Left ventricle myocardium superior (tissue), 1 donor: ENCODE measurements around the gene LTB. TPM values are rescaled to one million over a fixed set of nuclear protein-coding genes. Genes with fewer than 3 reads are reported as not detected.
A peak's percentile ranks its signal among the peaks of the same experiment; 100 is the strongest.
"Not testable (repeated sequence)": the region's sequence is repeated elsewhere in the genome, so short reads cannot be mapped to it uniquely, and the experiment has no call there.

Source experiments
- ATAC-seq: fragments of 200-7000 bp; cut with Tn5 transposase; one replicate; pipeline ENCODE4 v1.9.1; 2020; ENCODE audit warnings: mild to moderate bottlenecking, moderate library complexity
- DNase-seq: peaks from one replicate; pipeline ENCODE4 v3.0.0-alpha.2; 2020
- intact Hi-C: fragments of 100-400 bp; cut with micrococcal nuclease; formaldehyde crosslinking; loops from one replicate; pipeline ENCODE4 v1.11.0; 2022
- total RNA-seq: library from RNA; stranded (reverse); fragmentation: NEBNext Ultra II Directional; extraction: Animal tissue kit (Norgen Biotek cat#: 25700); gene quantifications from one replicate; pipeline ENCODE4 v1.2.1, GENCODE V29; 2021
- donor health status: DM: no; HTN: yes; CAD: no; lungs with severe emphysema.

The LTB gene
- total RNA-seq, 1 donor from 2014 or later: 0.40 TPM

- ATAC-seq (no peak), DNase-seq (no peak)
- intact Hi-C loops: no loop called here
Measured at GRCh38 chr6:31610968-31611367, 28.7 kb upstream of the LTB start.

DNA sequence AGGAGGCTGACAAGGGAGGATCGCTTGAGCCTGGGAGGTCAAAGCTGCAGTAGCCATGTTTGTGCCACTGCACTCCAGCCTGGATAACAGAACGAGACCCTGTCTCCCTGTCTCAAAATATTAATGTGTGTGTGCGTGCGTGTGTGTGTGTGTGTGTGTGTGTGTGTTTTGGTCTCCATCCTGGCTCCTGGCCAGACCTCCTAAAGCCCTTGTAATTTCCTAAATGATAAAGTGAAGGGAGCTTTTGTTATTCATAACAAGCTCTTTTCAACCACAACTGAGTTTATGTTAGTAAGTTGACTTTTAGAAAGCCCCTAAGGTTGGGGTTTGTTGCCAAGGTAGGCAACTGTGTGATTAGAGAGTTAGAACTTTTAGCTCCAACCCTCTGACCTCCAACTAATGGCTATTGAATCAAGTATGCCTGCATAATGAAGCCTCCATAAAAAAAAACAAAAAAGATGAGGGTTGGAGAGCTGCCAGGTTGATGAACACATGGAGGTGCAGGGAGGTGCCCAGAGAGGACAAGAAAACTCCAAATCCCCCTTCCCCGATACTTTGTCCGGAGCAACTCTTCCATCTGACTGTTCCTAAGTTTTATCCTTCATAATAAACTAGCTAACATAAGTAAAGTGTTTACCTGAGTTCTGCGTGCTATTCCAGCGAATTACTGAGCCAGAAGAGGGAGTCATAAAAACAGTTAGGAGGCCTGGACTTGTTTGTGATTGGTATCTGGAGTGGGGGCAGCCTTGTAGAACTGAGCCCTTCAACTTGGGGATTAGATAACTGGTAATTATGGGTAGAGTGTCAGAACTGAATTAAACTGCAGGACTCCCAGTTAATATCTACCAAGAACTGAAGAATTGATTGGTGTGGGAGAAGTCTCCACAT is 27.5 kb upstream of the LTB start:
- ATAC-seq (no peak), DNase-seq (no peak)
- intact Hi-C loops: no loop called here

DNA sequence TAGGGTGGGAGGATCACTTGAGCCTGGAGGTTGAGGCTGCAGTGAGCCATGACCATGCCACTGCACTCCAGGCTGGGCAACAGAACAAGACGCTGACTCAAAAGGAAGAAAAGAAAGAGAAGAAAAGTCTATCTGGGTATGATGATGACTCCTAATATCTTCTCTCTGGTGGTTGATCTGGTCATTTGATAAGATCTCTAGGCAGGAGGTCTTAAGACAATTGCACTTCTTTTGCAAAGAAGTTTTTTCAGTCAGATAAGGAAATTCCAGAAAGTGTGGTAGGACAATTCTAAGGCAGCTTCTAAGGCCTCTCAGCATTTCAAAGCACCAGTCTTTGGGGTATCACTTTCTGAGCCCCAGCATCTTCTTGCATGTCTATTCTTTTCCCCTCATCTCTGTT is 25.1 kb upstream of the LTB start:
- DNase-seq (no peak), ATAC-seq (no peak)
- intact Hi-C loops: no loop called here

DNA sequence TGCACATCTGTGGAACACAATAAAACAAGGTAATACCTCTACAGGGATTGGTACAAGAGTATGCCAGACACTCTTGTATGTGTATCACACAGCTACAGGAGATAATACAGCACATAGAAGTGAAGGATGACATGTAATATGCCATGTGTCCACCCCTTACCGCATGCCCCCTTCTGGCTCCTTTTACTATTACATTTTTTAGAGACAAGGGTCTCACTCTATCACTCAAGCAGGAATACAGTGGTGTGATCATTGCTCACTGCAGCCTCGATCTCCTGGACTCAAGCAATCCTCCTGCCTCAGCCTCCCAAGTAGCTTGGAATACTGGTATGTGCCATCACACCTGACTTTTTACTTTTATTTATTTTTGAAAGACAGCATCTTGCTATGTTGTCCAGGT is 14.8 kb upstream of the LTB start:
- intact Hi-C loops: no loop called here
- DNase-seq (no peak), ATAC-seq (peak; percentile 52)

DNA sequence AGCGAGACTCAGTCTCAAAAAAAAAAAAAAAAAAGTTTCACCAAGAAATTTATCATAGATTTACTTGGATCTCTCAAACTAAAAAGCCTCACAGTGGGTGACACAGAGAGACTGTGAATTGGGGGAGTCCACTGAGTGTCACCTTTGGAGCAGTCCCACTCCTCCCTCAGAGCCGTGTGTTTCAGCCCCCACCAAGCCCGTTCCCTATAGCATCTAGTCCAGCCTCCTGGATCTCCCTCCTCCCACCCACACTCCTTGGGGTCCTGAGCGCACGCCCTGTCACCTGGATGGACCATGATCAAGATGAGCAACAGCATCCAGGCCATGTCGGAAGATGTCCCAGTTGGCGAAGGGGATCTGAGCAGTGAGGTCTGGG is 10.2 kb upstream of the LTB start:
- intact Hi-C loops: no loop called here
- DNase-seq (no peak), ATAC-seq (no peak)

DNA sequence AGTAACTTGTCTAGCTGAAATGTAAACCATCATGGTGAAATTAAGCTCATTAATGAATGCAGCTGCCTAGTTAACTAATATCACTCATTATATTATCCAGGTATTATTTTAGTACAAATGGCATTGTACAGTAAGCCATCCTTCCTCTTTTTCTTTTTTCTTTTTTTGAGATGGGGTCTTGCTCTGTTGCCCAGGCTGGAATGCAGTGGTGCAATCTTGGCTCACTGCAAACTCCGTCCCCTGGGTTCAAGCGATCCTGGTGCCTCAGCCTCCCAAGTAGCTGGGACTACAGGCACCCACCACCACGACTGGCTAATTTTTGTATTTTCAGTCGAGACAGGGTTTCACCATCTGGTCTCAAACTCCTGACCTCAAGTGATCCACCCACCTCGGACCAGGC is 8.5 kb upstream of the LTB start:
- intact Hi-C loops, DNase-seq, ATAC-seq: not testable (repeated sequence)

- ATAC-seq: no peak
- intact Hi-C loops: no loop called here
Measured at GRCh38 chr6:31588871-31589650, 6.8 kb upstream of the LTB start.

GRCh38 chr6:31587791-31588777 is 5.9 kb upstream of the LTB start:
- DNase-seq: no peak
- intact Hi-C loops: no loop called here
- no peak for ATAC-seq

More at GRCh38 chr6:31588871-31589650, 6.8 kb upstream of the LTB start:
- no peak for DNase-seq

DNA sequence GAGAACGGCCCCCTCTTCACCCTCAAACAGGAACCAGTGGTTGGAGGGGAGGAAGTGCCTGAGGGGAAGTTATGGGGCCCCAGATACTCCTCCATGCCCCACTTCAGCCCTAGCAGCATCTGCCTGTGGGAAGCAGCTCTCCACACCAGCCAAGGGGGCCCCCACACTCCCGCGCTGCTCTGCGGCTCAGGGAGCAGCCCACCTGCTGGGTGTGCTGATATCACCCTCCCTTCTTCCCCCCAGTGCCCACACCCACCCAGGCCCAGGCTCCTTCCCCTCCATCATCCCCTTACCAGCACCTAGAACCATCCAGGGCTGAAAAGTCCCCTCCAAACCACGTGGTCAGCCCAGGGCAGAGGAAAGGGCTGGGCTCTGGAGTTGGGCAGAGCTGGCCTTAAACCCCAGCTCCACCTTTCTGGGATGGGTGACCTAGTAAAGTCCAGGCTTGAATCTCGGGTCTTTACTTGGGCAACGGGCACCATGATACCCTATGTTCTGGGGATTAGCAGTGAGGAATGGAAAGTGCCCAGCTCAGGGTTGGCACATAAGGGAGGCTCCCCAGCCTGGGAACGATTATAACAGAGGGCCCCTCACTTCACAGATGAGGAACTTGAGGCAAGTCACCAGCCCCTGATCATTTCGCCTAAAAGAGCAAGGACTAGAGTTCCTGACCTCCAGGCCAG is 4.5 kb upstream of the LTB start:
- intact Hi-C loops: no loop called here
- ATAC-seq (peak; percentile 67), DNase-seq (no peak)

- peak; percentile 53 for ATAC-seq
- intact Hi-C loops: no loop called here
- DNase-seq: no peak
Measured at GRCh38 chr6:31586008-31586407, 3.8 kb upstream of the LTB start, which contains the start of gene LST1. LST1 (plus strand) TSS chr6:31586277; CDS start chr6:31587300, 1,023 bp downstream.

- ATAC-seq: no peak
- intact Hi-C loops: no loop called here
- no peak for DNase-seq
Measured at GRCh38 chr6:31585491-31585890, 3.3 kb upstream of the LTB start.

- peak; percentile 46 for DNase-seq
- intact Hi-C loops: no loop called here
- peak; percentile 52 for ATAC-seq
Measured at GRCh38 chr6:31581434-31582229, 592 bp downstream of the LTB start.

DNA sequence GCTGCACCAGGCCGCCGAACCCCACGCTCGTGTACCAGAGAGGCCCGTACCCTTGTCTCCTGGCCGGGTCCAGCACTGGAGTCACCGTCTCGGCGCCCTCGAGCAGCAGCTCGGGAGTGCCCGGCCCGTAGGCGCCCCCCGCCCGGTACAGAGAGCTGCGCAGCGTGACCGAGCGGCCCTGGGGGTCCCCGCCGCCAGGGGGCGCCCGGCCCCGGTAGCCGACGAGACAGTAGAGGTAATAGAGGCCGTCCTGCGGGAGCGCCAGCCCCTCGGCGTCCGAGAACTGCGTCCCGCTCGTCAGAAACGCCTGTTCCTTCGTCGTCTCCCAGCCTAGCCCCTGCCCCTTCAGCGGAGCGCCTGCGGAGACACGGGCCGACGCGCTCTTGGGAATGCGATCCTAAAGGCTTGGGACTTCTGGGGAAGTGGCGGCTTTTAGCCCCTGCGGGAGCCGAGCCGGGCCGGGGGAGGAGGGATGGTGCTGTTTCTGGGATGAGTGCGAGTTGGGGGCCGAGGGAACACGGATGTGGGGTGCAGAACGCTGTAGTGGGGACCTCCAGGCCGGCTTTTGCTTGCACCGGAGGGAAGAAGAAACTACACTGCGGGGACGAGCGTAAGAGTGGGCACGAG is 1.3 kb downstream of the LTB start:
- DNase-seq: peak; percentile 96
- peak; percentile 99 for ATAC-seq
- intact Hi-C loops: no loop called here

DNA sequence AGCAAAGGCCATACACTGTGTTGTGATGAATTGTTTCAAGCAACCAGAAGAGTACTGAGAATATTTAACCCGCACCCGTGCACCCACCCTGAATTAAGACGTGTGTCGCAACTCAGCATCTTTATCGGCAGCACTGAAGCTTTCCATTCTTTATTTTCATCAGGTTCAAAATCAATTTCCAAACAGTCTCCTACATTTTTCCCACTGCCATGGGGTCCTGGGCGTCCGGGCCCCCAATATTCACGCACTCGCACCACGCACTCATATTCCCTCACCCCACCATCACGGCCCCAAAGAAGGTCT is 1.8 kb downstream of the LTB start:
- DNase-seq: no peak
- intact Hi-C loops: no loop called here

DNA sequence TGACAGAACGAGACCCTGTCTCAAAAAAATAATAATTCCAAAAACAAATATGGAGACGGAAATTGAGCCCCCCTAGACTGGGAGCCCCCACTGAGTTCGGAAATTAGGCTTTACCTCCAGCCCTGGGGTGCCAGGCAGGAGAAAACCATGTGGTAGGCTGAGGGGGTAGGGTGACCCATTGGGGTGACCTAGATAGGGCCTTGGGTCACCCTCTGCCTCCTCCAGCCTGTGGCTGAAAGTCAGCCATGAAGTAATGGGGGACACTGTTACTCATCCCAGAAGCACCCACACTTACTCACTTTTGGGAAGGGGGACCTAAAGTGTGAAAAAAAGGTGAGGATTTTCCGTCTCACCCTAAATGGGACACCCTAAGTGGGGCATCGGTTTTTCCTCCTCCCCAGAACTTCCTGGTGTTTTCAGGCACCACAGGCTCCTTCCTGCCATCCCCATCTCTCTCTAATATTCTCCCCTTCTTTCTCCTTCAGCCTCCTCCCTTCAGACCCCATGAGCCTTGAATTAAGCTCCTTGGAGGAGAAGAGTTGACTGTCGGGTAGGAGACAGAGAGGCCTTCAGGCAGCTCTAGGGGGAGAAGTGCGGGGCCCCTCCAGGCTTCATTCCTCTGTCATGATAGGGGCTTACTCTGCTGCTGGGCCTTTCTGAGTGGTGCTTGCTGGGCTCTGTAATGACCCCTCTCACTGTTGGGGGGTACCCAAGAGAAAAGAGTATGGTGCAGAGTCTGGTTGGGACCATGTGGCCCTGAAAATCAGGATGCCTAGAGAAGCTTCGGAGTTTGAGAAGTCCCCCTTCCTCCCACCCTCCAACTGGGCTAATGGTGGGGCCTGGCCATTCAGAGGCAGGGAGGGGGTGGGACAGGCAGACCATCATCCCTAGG is 2.4 kb downstream of the LTB start:
- DNase-seq (no peak), ATAC-seq (no peak)
- intact Hi-C loops: no loop called here

More for the DNA sequence above, 1.8 kb downstream of the LTB start:
- ATAC-seq: no peak

DNA sequence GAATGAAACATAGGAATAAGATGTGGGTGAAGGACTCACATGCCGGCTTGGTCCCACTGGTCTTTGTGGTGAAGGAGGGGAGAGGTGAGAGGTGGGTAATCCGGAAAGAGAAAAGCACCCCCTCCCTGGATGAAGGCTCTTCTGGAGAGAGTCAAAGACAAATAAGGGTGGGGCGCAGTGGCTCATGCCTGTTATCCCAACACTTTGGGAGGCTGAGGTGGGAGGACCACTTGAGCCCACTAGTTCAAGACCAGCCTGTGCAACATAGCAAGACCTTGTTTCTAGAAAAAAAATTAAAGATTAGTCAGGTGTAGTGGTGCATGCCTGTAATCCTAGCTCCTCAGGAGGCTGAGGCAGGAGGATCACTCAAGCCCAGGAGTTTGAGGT is 3.1 kb downstream of the LTB start:
- no peak for DNase-seq
- no peak for ATAC-seq
- intact Hi-C loops: no loop called here
